HepG2 (cell line): Measurements from ENCODE around the gene SNX30.

Source experiments
- MYC ChIP-seq: sonication (generic); formaldehyde crosslinking; IDR thresholded peaks from 2 replicates; pipeline ENCODE4 v1.9.0; 2021; ENCODE audit warnings: missing genetic modification reagents, borderline replicate concordance
- SAFB2 ChIP-seq: sonication (generic); formaldehyde crosslinking; IDR thresholded peaks from 2 replicates; pipeline ENCODE4 v1.5.1; 2020; ENCODE audit warnings: missing genetic modification reagents, low read depth, mild to moderate bottlenecking, borderline replicate concordance
- ZNF75D ChIP-seq: sonication (generic); formaldehyde crosslinking; IDR thresholded peaks from 2 replicates; pipeline ENCODE4 v1.8.1; 2023; ENCODE audit warnings: missing genetic modification reagents, mild to moderate bottlenecking, borderline replicate concordance
- ZSCAN5A ChIP-seq: sonication (generic); formaldehyde crosslinking; IDR thresholded peaks from 2 replicates; pipeline ENCODE4 v1.8.0; 2022; ENCODE audit warnings: mild to moderate bottlenecking, missing genetic modification reagents, borderline replicate concordance

- no peak for TF ChIP-seq ZNF75D (CRISPR knock-in tag)
- no peak for TF ChIP-seq ZSCAN5A (CRISPR knock-in tag)
- TF ChIP-seq MYC (CRISPR knock-in tag) = no peak
- no peak for TF ChIP-seq SAFB2
These were observed 37.4 kb downstream of the SNX30 start for GRCh38 chr9:112787978-112788377.
